DOHH2 (cell line): ENCODE results near the gene ADCY5.

Source experiments
- H3F3A ChIP-seq: fragments of 200-600 bp; sonication (generic), shearing (Covaris generic); 2 replicates; pipeline ENCODE4 v1.6.0; 2016; ENCODE audit warnings: antibody characterized with exemption, mild to moderate bottlenecking; ENCODE audit not compliant: control insufficient read depth, insufficient read depth
- H3K27ac ChIP-seq: fragments of 200-600 bp; sonication (generic); 2 replicates; pipeline ENCODE4 v1.5.1; 2014; ENCODE audit warnings: low read depth, mild to moderate bottlenecking, low read length, moderate library complexity
- H3K27me3 ChIP-seq: fragments of 200-600 bp; sonication (generic); 2 replicates; pipeline ENCODE4 v1.6.1; 2014; ENCODE audit warnings: mild to moderate bottlenecking, low read length, mixed read lengths; ENCODE audit not compliant: control insufficient read depth
- H3K36me3 ChIP-seq: fragments of 200-600 bp; sonication (generic); 2 replicates; pipeline ENCODE4 v1.6.1; 2014; ENCODE audit warnings: mild to moderate bottlenecking, low read length, moderate library complexity, mixed read lengths; ENCODE audit not compliant: control insufficient read depth
- H3K4me1 ChIP-seq: fragments of 200-600 bp; sonication (generic); 2 replicates; pipeline ENCODE4 v1.6.1; 2014; ENCODE audit warnings: mild to moderate bottlenecking, low read length, mixed read lengths; ENCODE audit not compliant: control insufficient read depth
- H3K4me2 ChIP-seq: fragments of 200-600 bp; sonication (generic); 2 replicates; pipeline ENCODE4 v1.6.0; 2014; ENCODE audit warnings: mild to moderate bottlenecking, low read length, moderate library complexity
- H3K4me3 ChIP-seq: fragments of 200-600 bp; sonication (generic); 2 replicates; pipeline ENCODE4 v1.5.1; 2014; ENCODE audit warnings: mild to moderate bottlenecking, low read length, mixed read lengths
- H3K79me2 ChIP-seq: fragments of 200-600 bp; sonication (generic); 2 replicates; pipeline ENCODE4 v1.6.1; 2014; ENCODE audit warnings: mild to moderate bottlenecking, low read length, mixed read lengths; ENCODE audit not compliant: control insufficient read depth
- H3K9me2 ChIP-seq: fragments of 200-600 bp; sonication (generic); replicated peaks from 2 replicates; pipeline ENCODE4 v1.6.1; 2014; ENCODE audit warnings: mild to moderate bottlenecking, low read length, mixed read lengths; ENCODE audit not compliant: control insufficient read depth
- H3K9me3 ChIP-seq: fragments of 200-600 bp; sonication (generic); 2 replicates; pipeline ENCODE4 v1.6.1; 2014; ENCODE audit warnings: antibody characterized with exemption, low read length, mixed read lengths; ENCODE audit not compliant: control insufficient read depth, insufficient read depth
- H4K20me1 ChIP-seq: fragments of 200-600 bp; sonication (generic); 2 replicates; pipeline ENCODE4 v1.6.0; 2014; ENCODE audit warnings: low read depth, mild to moderate bottlenecking, antibody characterized with exemption, low read length, moderate library complexity; ENCODE audit not compliant: control insufficient read depth, insufficient read depth
- CTCF ChIP-seq: fragments of 200-600 bp; sonication (generic); IDR thresholded peaks from one replicate; pipeline ENCODE4 v1.5.1; 2014; ENCODE audit warnings: antibody characterized with exemption, mild to moderate bottlenecking, low read depth, low read length; ENCODE audit not compliant: poor library complexity, severe bottlenecking
- EZH2phosphoT487 ChIP-seq: fragments of 200-600 bp; sonication (generic); IDR thresholded peaks from 2 replicates; pipeline ENCODE4 v1.6.1; 2017; ENCODE audit warnings: borderline replicate concordance, mild to moderate bottlenecking, antibody characterized with exemption, low read length, moderate library complexity, mixed read lengths

Gene ADCY5

DNA sequence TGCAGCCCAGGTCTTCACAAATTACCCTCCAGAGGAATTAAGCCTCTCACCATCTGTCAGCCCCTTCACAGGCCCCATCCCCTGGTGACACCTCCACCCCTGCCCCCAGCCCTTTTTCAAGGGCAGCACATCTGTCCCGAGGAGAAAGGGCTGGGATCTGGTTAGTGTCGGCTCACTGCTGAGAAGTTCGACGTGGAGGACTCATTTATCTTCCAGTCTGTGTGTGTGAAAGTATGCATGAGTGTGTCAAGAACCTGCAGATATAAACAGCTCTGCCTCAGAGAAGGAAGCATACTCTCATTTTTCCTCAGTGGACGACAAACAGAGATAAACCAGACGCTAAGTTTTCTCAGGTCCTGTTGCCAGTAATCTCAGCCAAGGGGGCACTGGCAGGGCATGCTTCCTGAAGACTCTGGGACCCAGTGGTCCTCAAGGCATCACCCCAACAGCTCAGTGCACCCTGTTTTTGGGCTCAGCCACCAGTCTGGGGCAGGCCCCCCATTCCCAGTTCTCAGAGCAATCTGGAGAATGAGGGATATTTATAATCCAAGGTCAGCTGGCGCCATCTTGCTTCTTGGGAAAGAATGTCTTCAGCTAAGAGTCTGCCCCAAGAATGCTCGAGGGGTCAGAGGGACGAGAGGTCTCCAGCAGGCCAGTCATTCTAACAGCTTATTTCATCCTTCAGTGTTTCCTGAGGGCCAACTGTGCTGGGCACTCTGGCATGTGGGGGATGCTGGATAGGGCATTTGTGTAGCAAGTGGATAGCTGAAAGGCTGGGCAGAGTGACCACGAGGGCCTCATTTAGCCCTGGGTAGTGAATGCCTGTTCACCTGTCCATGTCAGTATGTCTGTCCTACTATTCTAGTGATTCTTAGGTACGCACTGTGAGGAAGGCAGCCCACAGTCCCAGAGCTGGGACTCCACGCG lies 73.6 kb downstream of the ADCY5 start:
- Histone ChIP-seq H4K20me1 (no peaks in the 10 kb centered on the region), H3K9me2 (no peaks in the 10 kb centered on the region), H3K36me3 (no peaks in the 10 kb centered on the region), H3K4me2 (no peak overlapping the region), H3K27me3 (no peaks in the 10 kb centered on the region; the same call in 1 of the 2 replicates), H3F3A (no peaks in the 10 kb centered on the region), H3K27ac (no peak overlapping the region), H3K4me1 (no peaks in the 10 kb centered on the region), H3K4me3 (no peak overlapping the region), H3K79me2 (no peaks in the 10 kb centered on the region), H3K9me3 (no peaks in the 10 kb centered on the region)
- TF ChIP-seq CTCF (no peak), EZH2phosphoT487 (no peak)

- Histone ChIP-seq H3K4me2 (no peak overlapping the region), H3K27ac (no peak overlapping the region), H3K36me3 (no peaks in the 10 kb centered on the region), H3F3A (no peaks in the 10 kb centered on the region), H3K4me3 (no peak overlapping the region), H3K4me1 (no peaks in the 10 kb centered on the region), H3K9me2 (no peaks in the 10 kb centered on the region), H3K27me3 (no peaks in the 10 kb centered on the region; the same call in 1 of the 2 replicates), H4K20me1 (no peaks in the 10 kb centered on the region), H3K79me2 (no peaks in the 10 kb centered on the region), H3K9me3 (no peaks in the 10 kb centered on the region)
- TF ChIP-seq EZH2phosphoT487 = no peak
- no peak for TF ChIP-seq CTCF
Observed at GRCh38 chr3:123374016-123374415, 74.9 kb downstream of the ADCY5 start.

- no peaks in the 10 kb centered on the region for H3K9me3 ChIP-seq
- no peak overlapping the region for H3K4me3 ChIP-seq
- H3K27me3 ChIP-seq = no peaks in the 10 kb centered on the region; the same call in 1 of the 2 replicates
- H3K27ac ChIP-seq = no peak overlapping the region
- no peaks in the 10 kb centered on the region for H3K79me2 ChIP-seq
- no peaks in the 10 kb centered on the region for H3K36me3 ChIP-seq
- no peaks in the 10 kb centered on the region for H3K9me2 ChIP-seq
- no peak overlapping the region for H3K4me2 ChIP-seq
- no peaks in the 10 kb centered on the region for H3F3A ChIP-seq
- TF ChIP-seq EZH2phosphoT487 = no peak
- TF ChIP-seq CTCF = no peak
- H4K20me1 ChIP-seq = no peaks in the 10 kb centered on the region
- H3K4me1 ChIP-seq = no peaks in the 10 kb centered on the region
Observed at GRCh38 chr3:123373474-123373987, 75.4 kb downstream of the ADCY5 start.
